Adrenal gland (tissue), 5 donors: ENCODE measurements around the gene CPA4.

Source experiments
- POLR2A ChIP-seq, 2 donors: fragments of 450-650 bp; IDR thresholded peaks; one replicate each; pipeline ENCODE4 v1.6.1; 2017; ENCODE audit warnings: antibody characterized with exemption in 2 of 2, mild to moderate bottlenecking in 2 of 2, moderate library complexity in 1 of 2
- TF ChIP-seq, protein P1 (sequence below), 6 experiments: fragments of 450-650 bp in 4 of 6; fragments of 200-600 bp in 2 of 6; sonication (generic) in 1 of 6; IDR thresholded peaks; 1 replicate in 5 of 6; 2 replicates in 1 of 6; pipeline versions ENCODE4 v1.5.1 to v1.8.0; 2016 to 2021; ENCODE audit warnings: antibody characterized with exemption in 6 of 6, mild to moderate bottlenecking in 2 of 6, moderate library complexity in 1 of 6
- donor health status: DM: no; HTN: no; CAD: no.

DNA sequence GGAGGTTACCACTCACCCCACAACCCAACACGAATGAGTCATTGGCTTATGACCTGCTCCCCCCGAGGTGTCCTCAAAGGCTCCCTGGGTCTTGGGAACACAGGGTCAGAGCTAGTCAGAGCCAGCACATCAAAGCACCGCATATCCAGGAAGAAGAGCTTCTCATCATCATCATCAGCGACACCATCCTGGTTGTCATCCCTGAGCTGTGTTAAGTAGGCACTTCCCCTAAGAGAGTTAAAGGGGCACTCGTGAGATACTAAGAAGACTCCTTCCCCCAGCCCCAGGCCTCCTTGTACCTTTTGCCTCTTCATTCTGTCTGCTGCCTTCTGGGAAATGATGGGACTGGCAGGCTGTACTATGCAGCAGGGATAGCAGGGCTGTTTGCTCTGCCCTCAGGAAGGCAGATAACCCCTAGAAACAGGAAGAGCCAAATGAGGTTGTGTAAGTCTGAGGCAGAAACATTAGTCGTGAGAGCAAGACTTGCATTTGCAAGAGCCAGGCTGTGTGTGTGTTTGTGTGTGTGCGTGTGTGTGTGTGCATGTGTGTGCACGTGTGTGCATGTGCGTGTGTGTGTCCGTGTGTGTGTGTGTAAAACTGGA, 76.2 kb downstream of the CPA4 start:
- TF ChIP-seq, protein P1, sequence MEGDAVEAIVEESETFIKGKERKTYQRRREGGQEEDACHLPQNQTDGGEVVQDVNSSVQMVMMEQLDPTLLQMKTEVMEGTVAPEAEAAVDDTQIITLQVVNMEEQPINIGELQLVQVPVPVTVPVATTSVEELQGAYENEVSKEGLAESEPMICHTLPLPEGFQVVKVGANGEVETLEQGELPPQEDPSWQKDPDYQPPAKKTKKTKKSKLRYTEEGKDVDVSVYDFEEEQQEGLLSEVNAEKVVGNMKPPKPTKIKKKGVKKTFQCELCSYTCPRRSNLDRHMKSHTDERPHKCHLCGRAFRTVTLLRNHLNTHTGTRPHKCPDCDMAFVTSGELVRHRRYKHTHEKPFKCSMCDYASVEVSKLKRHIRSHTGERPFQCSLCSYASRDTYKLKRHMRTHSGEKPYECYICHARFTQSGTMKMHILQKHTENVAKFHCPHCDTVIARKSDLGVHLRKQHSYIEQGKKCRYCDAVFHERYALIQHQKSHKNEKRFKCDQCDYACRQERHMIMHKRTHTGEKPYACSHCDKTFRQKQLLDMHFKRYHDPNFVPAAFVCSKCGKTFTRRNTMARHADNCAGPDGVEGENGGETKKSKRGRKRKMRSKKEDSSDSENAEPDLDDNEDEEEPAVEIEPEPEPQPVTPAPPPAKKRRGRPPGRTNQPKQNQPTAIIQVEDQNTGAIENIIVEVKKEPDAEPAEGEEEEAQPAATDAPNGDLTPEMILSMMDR (IDR thresholded peaks at IDR 0.05) = no peak
- no peak for TF ChIP-seq POLR2A (IDR thresholded peaks at IDR 0.05)
